Neural progenitor cell (in vitro differentiated cells): ENCODE data around the gene LPP. TPM values are rescaled to one million over a fixed set of nuclear protein-coding genes. Genes with fewer than 3 reads are reported as not detected.

Source experiments
- DNase-seq: peaks from one replicate; pipeline ENCODE4 v3.0.0-alpha.2; 2016; ENCODE audit warnings: low spot score
- H2AFZ ChIP-seq: fragments of 200-600 bp; sonication (generic); replicated peaks from 2 replicates; pipeline ENCODE4 v1.6.1; 2016; ENCODE audit warnings: antibody characterized with exemption
- H3F3A ChIP-seq: fragments of 200-600 bp; sonication (generic); 2 replicates; pipeline ENCODE4 v1.6.1; 2016; ENCODE audit warnings: antibody characterized with exemption, low read depth
- H3K27ac ChIP-seq: fragments of 200-600 bp; sonication (generic); 2 replicates; pipeline ENCODE4 v1.5.1; 2016; ENCODE audit warnings: mild to moderate bottlenecking
- H3K27me3 ChIP-seq: fragments of 200-600 bp; sonication (generic); 2 replicates; pipeline ENCODE4 v1.6.1; 2016; ENCODE audit warnings: mild to moderate bottlenecking, moderate library complexity
- H3K36me3 ChIP-seq: fragments of 200-600 bp; sonication (generic); 2 replicates; pipeline ENCODE4 v1.5.1; 2016
- H3K4me1 ChIP-seq: fragments of 200-600 bp; sonication (generic); 2 replicates; pipeline ENCODE4 v1.6.1; 2016; ENCODE audit warnings: mixed run types
- H3K4me2 ChIP-seq: fragments of 200-600 bp; sonication (generic); 2 replicates; pipeline ENCODE4 v1.6.1; 2016
- H3K4me3 ChIP-seq: fragments of 200-600 bp; sonication (generic); 2 replicates; pipeline ENCODE4 v1.5.1; 2016
- H3K79me2 ChIP-seq: fragments of 200-600 bp; sonication (generic); 2 replicates; pipeline ENCODE4 v1.6.1; 2016; ENCODE audit warnings: low read depth
- H3K9ac ChIP-seq: fragments of 200-600 bp; sonication (generic); 2 replicates; pipeline ENCODE4 v1.6.1; 2016
- H3K9me3 ChIP-seq: fragments of 200-600 bp; sonication (generic); 2 replicates; pipeline ENCODE4 v1.5.1; 2016; ENCODE audit warnings: low read depth
- H4K20me1 ChIP-seq: fragments of 200-600 bp; sonication (generic); 2 replicates; pipeline ENCODE4 v1.6.1; 2016; ENCODE audit warnings: low read depth
- H3K27ac Mint-ChIP-seq: 3 replicates; pipeline ENCODE4 v1.8.0; 2021; ENCODE audit warnings: mixed read lengths
- H3K27me3 Mint-ChIP-seq: 2 replicates; pipeline ENCODE4 v1.8.0; 2022; ENCODE audit warnings: low read depth, mild to moderate bottlenecking, inconsistent platforms, moderate library complexity, mixed read lengths; ENCODE audit not compliant: insufficient read depth
- H3K36me3 Mint-ChIP-seq: 3 replicates; pipeline ENCODE4 v1.8.0; 2021; ENCODE audit warnings: mixed read lengths
- H3K4me1 Mint-ChIP-seq: 3 replicates; pipeline ENCODE4 v1.8.0; 2021; ENCODE audit warnings: mixed read lengths
- H3K4me3 Mint-ChIP-seq: 3 replicates; pipeline ENCODE4 v1.8.0; 2021; ENCODE audit warnings: mild to moderate bottlenecking, moderate library complexity, mixed read lengths
- H3K9me3 Mint-ChIP-seq: 3 replicates; pipeline ENCODE4 v1.8.0; 2020; ENCODE audit warnings: mixed read lengths
- EZH2 ChIP-seq: fragments of 200-600 bp; sonication (generic); IDR thresholded peaks from 2 replicates; pipeline ENCODE4 v1.6.1; 2017; ENCODE audit warnings: antibody characterized with exemption, mild to moderate bottlenecking, moderate library complexity
- EZH2phosphoT487 ChIP-seq: fragments of 200-600 bp; sonication (generic); IDR thresholded peaks from 2 replicates; pipeline ENCODE4 v1.6.1; 2017; ENCODE audit warnings: antibody characterized with exemption
- total RNA-seq: library from RNA; depleted of rRNA; stranded (reverse); fragments of >200 nt; gene quantifications from 2 replicates; pipeline ENCODE4 v1.2.3, GENCODE V29; 2015; ENCODE audit warnings: low replicate concordance
- TF ChIP-seq, protein P1 (sequence below): fragments of 200-600 bp; sonication (generic); IDR thresholded peaks from 2 replicates; pipeline ENCODE4 v1.5.1; 2017; ENCODE audit warnings: antibody characterized with exemption, mild to moderate bottlenecking

The LPP gene
- total RNA-seq, 1 donor from 2014 or later = 18.9 TPM

DNA sequence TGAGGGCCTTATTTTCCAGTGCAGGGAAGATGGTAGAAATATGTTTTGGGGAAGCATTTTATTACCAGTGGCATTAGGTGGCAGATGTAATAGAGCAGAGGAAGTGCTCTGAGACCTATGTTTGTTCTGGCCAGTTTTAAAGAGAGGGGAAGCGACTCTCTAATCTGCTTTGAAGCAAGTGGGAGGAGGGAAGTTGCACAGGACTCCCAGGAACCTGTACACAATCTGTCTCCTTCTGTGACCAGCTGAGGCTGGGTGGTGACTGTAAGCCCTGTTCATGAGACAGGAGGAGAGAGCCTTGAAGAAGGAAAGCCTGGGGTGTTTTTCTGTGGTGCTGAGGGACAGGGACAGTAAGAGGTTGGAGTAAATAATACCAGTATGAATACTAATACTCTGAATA, 60.5 kb downstream of the LPP start:
- Histone ChIP-seq H4K20me1 (peaks cover 4% of the 10 kb centered on the region), H3F3A (no peaks in the 10 kb centered on the region), H3K79me2 (peaks cover 14% of the 10 kb centered on the region), H3K27me3 (no peaks in the 10 kb centered on the region), H3K4me2 (no peak overlapping the region), H3K4me1 (peaks cover 10% of the 10 kb centered on the region), H3K9ac (no peak overlapping the region), H3K4me3 (no peak overlapping the region), H3K9me3 (no peaks in the 10 kb centered on the region), H3K27ac (no peak overlapping the region), H2AFZ (no peak overlapping the region), H3K36me3 (no peaks in the 10 kb centered on the region)
- peaks cover 25% of the 10 kb centered on the region for H3K4me1 Mint-ChIP-seq
- no peak for DNase-seq
- TF ChIP-seq EZH2phosphoT487 = no peak
- no peak for TF ChIP-seq EZH2
- no peak overlapping the region for H3K27ac Mint-ChIP-seq
- peaks cover 12% of the 10 kb centered on the region for H3K36me3 Mint-ChIP-seq
- peaks cover 5% of the 10 kb centered on the region for H3K27me3 Mint-ChIP-seq
- H3K4me3 Mint-ChIP-seq = no peak overlapping the region
- no peaks in the 10 kb centered on the region for H3K9me3 Mint-ChIP-seq

DNA sequence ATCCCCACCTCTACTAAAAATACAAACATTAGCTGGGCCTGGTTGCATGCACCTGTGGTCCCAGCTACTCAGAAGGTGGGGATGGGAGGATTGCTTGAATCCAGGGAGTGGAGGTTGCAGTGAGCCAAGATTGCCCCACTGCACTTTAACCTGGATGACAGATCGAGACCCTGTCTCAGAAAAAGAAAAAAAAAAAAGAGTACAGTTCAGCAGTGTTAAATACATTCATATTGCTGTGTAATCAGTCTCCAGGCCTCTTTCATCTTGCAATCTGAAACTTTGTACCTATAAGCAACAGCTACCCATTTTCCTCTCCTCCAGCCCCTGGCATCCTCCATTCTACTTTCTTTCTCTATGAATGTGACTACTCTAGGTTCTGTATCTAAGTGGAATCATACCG, 61.2 kb downstream of the LPP start:
- H3K27me3 Mint-ChIP-seq = peaks cover 5% of the 10 kb centered on the region
- Histone ChIP-seq H3K27me3 (no peaks in the 10 kb centered on the region), H3K9me3 (no peaks in the 10 kb centered on the region), H3K36me3 (no peaks in the 10 kb centered on the region), H3K4me2 (no peak overlapping the region), H2AFZ (no peak overlapping the region), H3K4me1 (peaks cover 10% of the 10 kb centered on the region), H3K9ac (no peak overlapping the region), H3K79me2 (peaks cover 16% of the 10 kb centered on the region), H3K4me3 (no peak overlapping the region), H4K20me1 (peaks cover 4% of the 10 kb centered on the region), H3K27ac (no peak overlapping the region), H3F3A (no peaks in the 10 kb centered on the region)
- DNase-seq = no peak
- H3K36me3 Mint-ChIP-seq = peaks cover 18% of the 10 kb centered on the region
- H3K9me3 Mint-ChIP-seq = no peaks in the 10 kb centered on the region
- TF ChIP-seq, protein P1, sequence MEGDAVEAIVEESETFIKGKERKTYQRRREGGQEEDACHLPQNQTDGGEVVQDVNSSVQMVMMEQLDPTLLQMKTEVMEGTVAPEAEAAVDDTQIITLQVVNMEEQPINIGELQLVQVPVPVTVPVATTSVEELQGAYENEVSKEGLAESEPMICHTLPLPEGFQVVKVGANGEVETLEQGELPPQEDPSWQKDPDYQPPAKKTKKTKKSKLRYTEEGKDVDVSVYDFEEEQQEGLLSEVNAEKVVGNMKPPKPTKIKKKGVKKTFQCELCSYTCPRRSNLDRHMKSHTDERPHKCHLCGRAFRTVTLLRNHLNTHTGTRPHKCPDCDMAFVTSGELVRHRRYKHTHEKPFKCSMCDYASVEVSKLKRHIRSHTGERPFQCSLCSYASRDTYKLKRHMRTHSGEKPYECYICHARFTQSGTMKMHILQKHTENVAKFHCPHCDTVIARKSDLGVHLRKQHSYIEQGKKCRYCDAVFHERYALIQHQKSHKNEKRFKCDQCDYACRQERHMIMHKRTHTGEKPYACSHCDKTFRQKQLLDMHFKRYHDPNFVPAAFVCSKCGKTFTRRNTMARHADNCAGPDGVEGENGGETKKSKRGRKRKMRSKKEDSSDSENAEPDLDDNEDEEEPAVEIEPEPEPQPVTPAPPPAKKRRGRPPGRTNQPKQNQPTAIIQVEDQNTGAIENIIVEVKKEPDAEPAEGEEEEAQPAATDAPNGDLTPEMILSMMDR = no peak
- TF ChIP-seq EZH2phosphoT487 (no peak), EZH2 (no peak)
- no peak overlapping the region for H3K4me3 Mint-ChIP-seq
- H3K4me1 Mint-ChIP-seq = peaks cover 22% of the 10 kb centered on the region
- H3K27ac Mint-ChIP-seq = no peak overlapping the region

GRCh38 chr3:188217011-188217463, 63.1 kb downstream of the LPP start:
- Histone ChIP-seq H4K20me1 (peaks cover 4% of the 10 kb centered on the region), H3K4me1 (peaks cover 10% of the 10 kb centered on the region), H3K27ac (no peak overlapping the region), H3K9me3 (no peaks in the 10 kb centered on the region), H3K4me3 (no peak overlapping the region), H2AFZ (no peak overlapping the region), H3F3A (no peaks in the 10 kb centered on the region), H3K4me2 (no peak overlapping the region), H3K36me3 (no peaks in the 10 kb centered on the region), H3K79me2 (peaks cover 17% of the 10 kb centered on the region), H3K9ac (no peak overlapping the region), H3K27me3 (no peaks in the 10 kb centered on the region)
- DNase-seq = no peak
- Mint-ChIP-seq H3K27me3 (peaks cover 8% of the 10 kb centered on the region), H3K9me3 (no peaks in the 10 kb centered on the region), H3K4me3 (no peak overlapping the region), H3K4me1 (peaks cover 20% of the 10 kb centered on the region), H3K36me3 (peaks cover 19% of the 10 kb centered on the region), H3K27ac (no peak overlapping the region)
- TF ChIP-seq, protein P1 = no peak
- TF ChIP-seq EZH2phosphoT487 (no peak), EZH2 (no peak)

DNA sequence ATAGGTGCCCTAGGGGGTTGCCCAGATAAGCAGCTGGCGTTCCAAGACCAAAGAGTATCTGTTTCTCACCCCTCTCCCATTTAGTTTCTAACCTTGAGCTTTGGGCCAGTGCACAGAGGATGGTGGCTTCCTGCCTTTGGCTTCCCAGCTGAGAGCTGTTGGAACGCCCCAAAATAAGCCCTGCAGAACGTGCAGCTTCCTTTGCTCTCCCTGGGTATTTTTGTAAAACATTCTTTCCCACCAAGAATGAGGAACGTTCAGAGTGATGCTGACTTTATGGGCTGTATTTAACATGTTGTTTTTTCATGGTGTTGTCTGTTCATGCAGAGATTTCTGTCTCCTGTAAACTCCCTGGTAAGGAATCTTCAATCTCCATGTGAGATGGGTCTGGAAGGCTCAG, 63.8 kb downstream of the LPP start:
- peaks cover 19% of the 10 kb centered on the region for H3K36me3 Mint-ChIP-seq
- no peak for DNase-seq
- H3K27me3 ChIP-seq = no peaks in the 10 kb centered on the region
- no peak overlapping the region for H3K4me3 ChIP-seq
- no peaks in the 10 kb centered on the region for H3K36me3 ChIP-seq
- no peak overlapping the region for H3K4me3 Mint-ChIP-seq
- no peak overlapping the region for H3K27ac ChIP-seq
- H3K27ac Mint-ChIP-seq = no peak overlapping the region
- H3K4me2 ChIP-seq = no peak overlapping the region
- H3K4me1 ChIP-seq = peaks cover 6% of the 10 kb centered on the region
- peaks cover 24% of the 10 kb centered on the region for H3K79me2 ChIP-seq
- no peaks in the 10 kb centered on the region for H3K9me3 ChIP-seq
- H2AFZ ChIP-seq = no peak overlapping the region
- no peak overlapping the region for H3K9ac ChIP-seq
- no peaks in the 10 kb centered on the region for H3F3A ChIP-seq
- peaks cover 4% of the 10 kb centered on the region for H4K20me1 ChIP-seq
- no peaks in the 10 kb centered on the region for H3K9me3 Mint-ChIP-seq
- H3K27me3 Mint-ChIP-seq = peaks cover 8% of the 10 kb centered on the region
- peaks cover 15% of the 10 kb centered on the region for H3K4me1 Mint-ChIP-seq
- TF ChIP-seq EZH2phosphoT487 (no peak), EZH2 (no peak)
- TF ChIP-seq, protein P1 = no peak
